ENCODE data around the gene TAT.
"Not testable (repeated sequence)": the region's sequence is repeated elsewhere in the genome, so short reads cannot be mapped to it uniquely, and the experiment has no call there.

- TF ChIP-seq CTCF (conservative IDR thresholded peaks at IDR 0.05); ZFX (IDR thresholded peaks at IDR 0.05): not testable (repeated sequence)
Observed at GRCh38 chr16:71561886-71562285, 15.0 kb downstream of the TAT start.

All from C4-2B (cell line).